Retinal pigment epithelial cell (primary cell): ENCODE measurements around the gene ATAD1.
"Not testable (repeated sequence)": the region's sequence is repeated elsewhere in the genome, so short reads cannot be mapped to it uniquely, and the experiment has no call there.

Source experiments
- DNase-seq: peaks from one replicate; pipeline ENCODE4 v3.0.0-alpha.2; 2010; ENCODE audit warnings: low read depth
- H3K4me3 ChIP-seq: 2 replicates; pipeline ENCODE4 v1.5.1; 2011; ENCODE audit warnings: mild to moderate bottlenecking, low read length, control low read depth, moderate library complexity
- TF ChIP-seq, protein P1 (sequence below): conservative IDR thresholded peaks from 2 replicates; pipeline ENCODE4 v1.5.1; 2011; ENCODE audit warnings: low read depth, low read length, control low read depth, inconsistent platforms

Gene ATAD1, protein sequence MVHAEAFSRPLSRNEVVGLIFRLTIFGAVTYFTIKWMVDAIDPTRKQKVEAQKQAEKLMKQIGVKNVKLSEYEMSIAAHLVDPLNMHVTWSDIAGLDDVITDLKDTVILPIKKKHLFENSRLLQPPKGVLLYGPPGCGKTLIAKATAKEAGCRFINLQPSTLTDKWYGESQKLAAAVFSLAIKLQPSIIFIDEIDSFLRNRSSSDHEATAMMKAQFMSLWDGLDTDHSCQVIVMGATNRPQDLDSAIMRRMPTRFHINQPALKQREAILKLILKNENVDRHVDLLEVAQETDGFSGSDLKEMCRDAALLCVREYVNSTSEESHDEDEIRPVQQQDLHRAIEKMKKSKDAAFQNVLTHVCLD

DNA sequence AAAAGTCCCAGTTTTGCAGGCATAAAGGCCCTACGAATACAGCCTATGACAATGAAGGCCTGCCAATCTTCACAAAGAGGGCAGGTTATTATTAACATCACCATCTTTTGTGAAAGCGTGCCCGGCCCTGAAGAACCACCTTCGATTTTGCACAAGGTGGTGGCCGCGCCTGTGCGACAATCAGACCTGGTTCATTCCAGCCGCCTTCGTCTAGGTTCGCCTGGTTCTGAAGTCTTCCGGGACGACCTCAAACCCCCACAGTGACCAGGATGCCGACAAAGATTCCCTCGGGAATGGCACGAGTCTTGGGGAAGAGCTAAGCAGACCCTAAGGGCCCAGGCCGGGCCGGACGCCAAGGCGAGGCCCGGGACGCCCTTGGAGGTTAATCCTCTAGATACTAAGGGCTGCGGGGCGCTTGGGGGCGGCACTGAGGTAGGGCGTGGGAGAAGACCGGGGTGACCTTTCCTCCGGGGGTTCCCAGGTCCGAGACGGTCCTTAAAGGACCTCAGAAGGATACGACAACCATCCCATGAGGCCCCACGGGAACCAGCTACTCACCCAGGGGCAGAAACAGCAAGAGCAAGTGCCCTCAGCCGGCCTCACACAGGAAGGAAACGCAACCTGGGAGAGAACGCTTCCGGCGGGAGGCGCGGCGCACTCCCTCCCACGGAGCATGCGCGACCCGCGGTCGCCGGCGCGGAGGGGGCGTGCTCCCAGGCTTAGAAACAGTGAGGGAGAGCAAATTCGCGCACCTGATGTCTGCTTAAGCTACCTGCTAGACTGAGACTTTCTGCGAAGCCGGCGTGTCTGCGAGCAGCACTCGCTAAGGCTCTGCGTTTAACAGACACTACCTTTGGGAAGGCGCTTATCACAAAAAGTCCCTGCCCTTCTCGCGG lies at the start of gene ATAD1:
TSS of gene ATAD1 (minus strand) at position 618 of the 896 bp plus-strand sequence. CDS start 3,627 bp downstream, outside the sequence.
- peak; percentile 59 for DNase-seq
- TF ChIP-seq, protein P1, sequence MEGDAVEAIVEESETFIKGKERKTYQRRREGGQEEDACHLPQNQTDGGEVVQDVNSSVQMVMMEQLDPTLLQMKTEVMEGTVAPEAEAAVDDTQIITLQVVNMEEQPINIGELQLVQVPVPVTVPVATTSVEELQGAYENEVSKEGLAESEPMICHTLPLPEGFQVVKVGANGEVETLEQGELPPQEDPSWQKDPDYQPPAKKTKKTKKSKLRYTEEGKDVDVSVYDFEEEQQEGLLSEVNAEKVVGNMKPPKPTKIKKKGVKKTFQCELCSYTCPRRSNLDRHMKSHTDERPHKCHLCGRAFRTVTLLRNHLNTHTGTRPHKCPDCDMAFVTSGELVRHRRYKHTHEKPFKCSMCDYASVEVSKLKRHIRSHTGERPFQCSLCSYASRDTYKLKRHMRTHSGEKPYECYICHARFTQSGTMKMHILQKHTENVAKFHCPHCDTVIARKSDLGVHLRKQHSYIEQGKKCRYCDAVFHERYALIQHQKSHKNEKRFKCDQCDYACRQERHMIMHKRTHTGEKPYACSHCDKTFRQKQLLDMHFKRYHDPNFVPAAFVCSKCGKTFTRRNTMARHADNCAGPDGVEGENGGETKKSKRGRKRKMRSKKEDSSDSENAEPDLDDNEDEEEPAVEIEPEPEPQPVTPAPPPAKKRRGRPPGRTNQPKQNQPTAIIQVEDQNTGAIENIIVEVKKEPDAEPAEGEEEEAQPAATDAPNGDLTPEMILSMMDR = peak; percentile 42
- peak within 1 kb of the TSS; percentile 86 for H3K4me3 ChIP-seq

DNA sequence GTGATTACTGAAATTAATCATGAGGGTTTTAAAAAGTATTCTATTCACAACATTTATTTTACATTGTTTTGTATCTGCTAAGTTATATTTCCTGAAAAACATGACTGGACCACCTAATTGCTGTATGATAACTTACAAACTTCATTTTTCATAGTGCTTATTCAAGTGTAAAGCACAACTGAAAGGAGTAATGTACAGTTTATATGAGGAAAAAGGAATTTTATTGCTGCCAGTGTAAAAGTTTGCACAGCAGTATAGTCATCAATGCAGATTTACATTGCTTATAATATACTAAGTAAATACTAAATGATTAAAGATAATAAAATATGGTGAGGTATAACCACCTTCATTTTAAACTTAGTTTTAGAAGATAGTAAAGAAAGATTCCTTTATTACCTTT lies 49.4 kb upstream of the ATAD1 start:
- H3K4me3 ChIP-seq = peak overlapping the region; percentile 92
- DNase-seq = no peak
- TF ChIP-seq, protein P1 = no peak

DNA sequence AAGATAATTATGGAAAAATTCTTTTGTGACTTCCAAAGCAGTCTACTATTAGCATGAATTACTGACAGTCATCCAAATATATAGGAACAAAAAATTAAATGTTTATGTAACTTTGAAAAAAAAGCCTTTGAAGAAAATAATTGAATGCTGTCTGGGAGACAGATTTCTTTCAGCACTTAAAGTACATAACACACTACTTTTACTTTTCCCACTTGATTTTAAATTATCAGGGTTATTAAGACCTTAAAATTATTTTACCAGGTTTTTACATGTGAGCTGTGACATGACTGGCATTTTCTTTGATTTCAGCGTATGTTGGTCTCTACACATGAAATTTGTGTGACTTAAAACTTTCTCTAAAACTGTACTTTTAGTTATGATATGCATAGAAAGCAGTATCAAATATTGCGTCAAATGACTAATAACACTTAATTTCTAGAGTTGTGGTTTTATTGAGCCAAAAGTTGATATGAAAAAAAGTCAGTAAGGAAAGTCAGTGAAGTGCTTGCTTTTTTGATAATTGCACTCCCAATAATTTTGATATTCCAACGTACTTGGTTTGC lies 48.5 kb upstream of the ATAD1 start:
- H3K4me3 ChIP-seq = peak overlapping the region; percentile 92
- TF ChIP-seq, protein P1 = no peak
- no peak for DNase-seq

DNA sequence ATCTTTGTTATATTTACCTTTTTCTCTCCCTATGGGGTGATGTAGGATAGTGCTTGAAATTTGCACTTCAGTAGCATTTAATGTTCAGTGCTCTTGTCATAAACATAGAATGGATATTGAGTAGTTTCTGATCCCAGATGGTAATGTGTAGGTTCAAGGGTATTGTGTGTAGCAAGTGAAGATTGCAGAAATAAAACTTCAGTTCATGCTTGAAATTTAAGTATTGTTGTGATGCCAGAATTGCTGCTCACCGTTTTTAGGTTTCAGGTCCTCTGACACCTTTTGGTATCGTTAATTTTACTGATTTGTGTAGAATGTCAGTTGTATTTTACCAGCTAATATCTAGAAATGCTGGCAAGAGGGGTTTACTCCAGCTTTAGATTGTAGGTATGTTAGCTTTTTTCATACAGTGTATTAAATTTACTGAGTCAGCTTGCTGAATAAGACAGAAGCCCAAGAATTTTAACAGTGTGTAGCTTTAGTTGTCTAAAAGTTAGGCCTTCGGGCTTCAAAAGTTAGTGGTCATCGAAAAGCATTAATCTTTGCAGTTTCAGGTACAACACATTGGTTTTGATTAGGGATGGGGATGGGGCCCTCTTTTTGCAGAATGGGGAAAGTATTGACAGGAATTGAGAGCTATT lies 47.3 kb upstream of the ATAD1 start:
- DNase-seq = no peak
- TF ChIP-seq, protein P1 = no peak
- peak overlapping the region; percentile 92 for H3K4me3 ChIP-seq

DNA sequence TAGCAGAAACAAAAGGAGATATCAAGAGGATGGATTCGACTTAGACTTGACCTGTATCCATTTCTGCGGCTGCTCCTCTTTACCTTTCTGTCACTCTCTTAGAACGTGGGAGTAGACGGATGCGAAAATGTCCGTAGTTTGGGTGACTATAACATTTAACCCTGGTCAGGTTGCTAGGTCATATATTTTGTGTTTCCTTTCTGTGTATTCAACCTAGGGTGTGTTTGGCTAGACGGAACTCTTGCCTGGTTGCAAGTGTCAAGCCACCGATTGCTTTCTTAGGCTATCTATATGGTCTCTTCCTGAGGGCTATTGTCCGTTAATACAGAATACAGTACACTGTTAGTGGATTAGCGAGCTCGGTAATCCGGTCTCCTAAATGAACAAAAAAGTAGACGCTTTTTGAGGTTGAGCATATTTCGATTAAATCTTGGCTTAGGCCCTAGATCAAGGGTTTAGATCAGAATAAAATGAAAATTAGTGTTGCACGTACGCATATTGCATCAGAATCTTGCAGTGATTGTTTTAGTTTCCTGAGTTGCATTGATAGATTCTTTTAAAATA lies 46.6 kb upstream of the ATAD1 start:
- DNase-seq = no peak
- H3K4me3 ChIP-seq = peak overlapping the region; percentile 92
- TF ChIP-seq, protein P1 = no peak

DNA sequence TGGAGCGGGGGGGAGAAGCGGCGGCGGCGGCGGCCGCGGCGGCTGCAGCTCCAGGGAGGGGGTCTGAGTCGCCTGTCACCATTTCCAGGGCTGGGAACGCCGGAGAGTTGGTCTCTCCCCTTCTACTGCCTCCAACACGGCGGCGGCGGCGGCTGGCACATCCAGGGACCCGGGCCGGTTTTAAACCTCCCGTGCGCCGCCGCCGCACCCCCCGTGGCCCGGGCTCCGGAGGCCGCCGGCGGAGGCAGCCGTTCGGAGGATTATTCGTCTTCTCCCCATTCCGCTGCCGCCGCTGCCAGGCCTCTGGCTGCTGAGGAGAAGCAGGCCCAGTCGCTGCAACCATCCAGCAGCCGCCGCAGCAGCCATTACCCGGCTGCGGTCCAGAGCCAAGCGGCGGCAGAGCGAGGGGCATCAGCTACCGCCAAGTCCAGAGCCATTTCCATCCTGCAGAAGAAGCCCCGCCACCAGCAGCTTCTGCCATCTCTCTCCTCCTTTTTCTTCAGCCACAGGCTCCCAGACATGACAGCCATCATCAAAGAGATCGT lies 46.0 kb upstream of the ATAD1 start:
- peak overlapping the region; percentile 92 for H3K4me3 ChIP-seq
- DNase-seq = not testable (repeated sequence)
